Epithelial cell of proximal tubule (primary cell): ENCODE results near the gene LRP5. TPM values are rescaled to one million over a fixed set of nuclear protein-coding genes. Genes with fewer than 3 reads are reported as not detected.

Source experiments
- DNase-seq: peaks from one replicate; pipeline ENCODE4 v3.0.0-alpha.2; 2011; ENCODE audit warnings: low read depth
- H3K4me3 ChIP-seq: 2 replicates; pipeline ENCODE4 v1.5.1; 2011; ENCODE audit warnings: low read depth, mild to moderate bottlenecking, low read length
- CTCF ChIP-seq: conservative IDR thresholded peaks from 2 replicates; pipeline ENCODE4 v1.5.1; 2012; ENCODE audit warnings: low read depth, mild to moderate bottlenecking, low read length
- total RNA-seq: library from RNA; depleted of rRNA; stranded (reverse); fragments of >200 nt; gene quantifications from 2 replicates; pipeline ENCODE4 v1.2.3, GENCODE V29; 2015

The LRP5 gene
- total RNA-seq, 1 donor from 2014 or later = 22.4 TPM

GRCh38 chr11:68287419-68287818 lies 25.0 kb upstream of the LRP5 start:
- DNase-seq = no peak
- no peak for TF ChIP-seq CTCF

GRCh38 chr11:68289456-68289855 lies 22.9 kb upstream of the LRP5 start:
- no peak for DNase-seq
- TF ChIP-seq CTCF = no peak
- H3K4me3 ChIP-seq = no peak overlapping the region

More at GRCh38 chr11:68287419-68287818, 25.0 kb upstream of the LRP5 start:
- no peak overlapping the region for H3K4me3 ChIP-seq

- no peak for TF ChIP-seq CTCF
- no peak for DNase-seq
- no peak overlapping the region for H3K4me3 ChIP-seq
Measured at GRCh38 chr11:68293708-68294107, 18.7 kb upstream of the LRP5 start.

GRCh38 chr11:68295271-68295670 lies 17.1 kb upstream of the LRP5 start:
- no peak for DNase-seq
- TF ChIP-seq CTCF = no peak
- H3K4me3 ChIP-seq = no peak overlapping the region

- TF ChIP-seq CTCF = no peak
- DNase-seq = no peak
- H3K4me3 ChIP-seq = no peak overlapping the region
Measured at GRCh38 chr11:68295940-68296339, 16.5 kb upstream of the LRP5 start.

- TF ChIP-seq CTCF = no peak
- no peak overlapping the region for H3K4me3 ChIP-seq
- no peak for DNase-seq
Measured at GRCh38 chr11:68296344-68297051, 15.9 kb upstream of the LRP5 start.

GRCh38 chr11:68297052-68297378 lies 15.4 kb upstream of the LRP5 start:
- H3K4me3 ChIP-seq = no peak overlapping the region
- DNase-seq = no peak
- no peak for TF ChIP-seq CTCF
